OCI-LY1 (cell line): ENCODE results near the gene SLC22A2.

Experiments
- H2AFZ ChIP-seq: fragments of 200-600 bp; sonication (generic), shearing (Covaris generic); 2 replicates; pipeline ENCODE4 v1.6.0; 2014; ENCODE audit warnings: antibody characterized with exemption, mild to moderate bottlenecking, low read length
- H3F3A ChIP-seq: fragments of 200-600 bp; sonication (generic), shearing (Covaris generic); 2 replicates; pipeline ENCODE4 v1.6.0; 2014; ENCODE audit warnings: mild to moderate bottlenecking, antibody characterized with exemption, low read length, moderate library complexity; ENCODE audit not compliant: insufficient read depth
- H3K27ac ChIP-seq: fragments of 200-600 bp; sonication (generic); 2 replicates; pipeline ENCODE4 v1.5.1; 2014; ENCODE audit warnings: low read length, mixed run types, mild to moderate bottlenecking, low read depth; ENCODE audit not compliant: poor library complexity, severe bottlenecking
- H3K27me3 ChIP-seq: fragments of 200-600 bp; sonication (generic); 2 replicates; pipeline ENCODE4 v1.6.0; 2014; ENCODE audit warnings: antibody characterized with exemption, mild to moderate bottlenecking, low read length, moderate library complexity; ENCODE audit not compliant: insufficient read depth
- H3K36me3 ChIP-seq: fragments of 200-600 bp; sonication (generic); 2 replicates; pipeline ENCODE4 v1.6.1; 2014; ENCODE audit warnings: mild to moderate bottlenecking, antibody characterized with exemption, low read length, moderate library complexity, mixed read lengths; ENCODE audit not compliant: insufficient read depth
- H3K4me1 ChIP-seq: fragments of 200-600 bp; sonication (generic); 2 replicates; pipeline ENCODE4 v1.5.1; 2014; ENCODE audit warnings: mild to moderate bottlenecking, low read length, moderate library complexity; ENCODE audit not compliant: insufficient read depth, severe bottlenecking
- H3K4me2 ChIP-seq: fragments of 200-600 bp; sonication (generic), shearing (Covaris generic); 2 replicates; pipeline ENCODE4 v1.6.1; 2014; ENCODE audit warnings: low read length
- H3K4me3 ChIP-seq: fragments of 200-600 bp; sonication (generic); 2 replicates; pipeline ENCODE4 v1.5.1; 2014; ENCODE audit warnings: low read length, low read depth, mild to moderate bottlenecking, mixed read lengths; ENCODE audit not compliant: poor library complexity, severe bottlenecking
- H3K79me2 ChIP-seq: fragments of 200-600 bp; shearing (Covaris generic); 2 replicates; pipeline ENCODE4 v1.6.1; 2016; ENCODE audit warnings: mixed run types, low read length, mixed read lengths; ENCODE audit not compliant: insufficient read depth
- H3K9ac ChIP-seq: fragments of 200-600 bp; sonication (generic), shearing (Covaris generic); 2 replicates; pipeline ENCODE4 v1.6.1; 2014; ENCODE audit warnings: mild to moderate bottlenecking, low read length, mixed read lengths
- H3K9me2 ChIP-seq: fragments of 200-600 bp; sonication (generic), shearing (Covaris generic); 2 replicates; pipeline ENCODE4 v1.6.1; 2014; ENCODE audit warnings: low read depth, mild to moderate bottlenecking, low read length, mixed read lengths
- H3K9me3 ChIP-seq: fragments of 200-600 bp; shearing (Covaris generic); 2 replicates; pipeline ENCODE4 v1.6.1; 2014; ENCODE audit warnings: low read length, mixed read lengths
- H4K20me1 ChIP-seq: fragments of 200-600 bp; sonication (generic), shearing (Covaris generic); 2 replicates; pipeline ENCODE4 v1.6.0; 2016; ENCODE audit warnings: mild to moderate bottlenecking, low read length; ENCODE audit not compliant: insufficient read depth
- CTCF ChIP-seq: fragments of 200-600 bp; sonication (generic), shearing (Covaris generic); IDR thresholded peaks from 2 replicates; pipeline ENCODE4 v1.5.1; 2017; ENCODE audit warnings: mild to moderate bottlenecking, antibody characterized with exemption, low read length, moderate library complexity, mixed read lengths
- EZH2 ChIP-seq: fragments of 200-600 bp; sonication (generic), shearing (Covaris generic); IDR thresholded peaks from 2 replicates; pipeline ENCODE4 v1.8.0; 2017; ENCODE audit warnings: borderline replicate concordance, mixed run types, mild to moderate bottlenecking, antibody characterized with exemption, low read length, moderate library complexity, mixed read lengths

SLC22A2 gene

GRCh38 chr6:160256445-160256844 lies 2.2 kb downstream of the SLC22A2 start:
- no peak overlapping the region for H3K27ac ChIP-seq
- no peaks in the 10 kb centered on the region for H3K79me2 ChIP-seq
- H3K4me3 ChIP-seq: no peak overlapping the region
- no peaks in the 10 kb centered on the region for H3K36me3 ChIP-seq
- H2AFZ ChIP-seq: no peak overlapping the region
- no peak overlapping the region for H3K9ac ChIP-seq
- H3F3A ChIP-seq: no peaks in the 10 kb centered on the region
- no peaks in the 10 kb centered on the region for H3K9me3 ChIP-seq
- no peaks in the 10 kb centered on the region for H3K27me3 ChIP-seq
- no peaks in the 10 kb centered on the region for H3K4me1 ChIP-seq
- no peak for TF ChIP-seq CTCF
- TF ChIP-seq EZH2: no peak
- no peaks in the 10 kb centered on the region for H3K9me2 ChIP-seq
- H4K20me1 ChIP-seq: no peaks in the 10 kb centered on the region
- no peak overlapping the region for H3K4me2 ChIP-seq

- Histone ChIP-seq H3K9ac (no peak overlapping the region), H2AFZ (no peak overlapping the region), H3K27ac (no peak overlapping the region), H3K27me3 (no peaks in the 10 kb centered on the region), H3K4me1 (no peaks in the 10 kb centered on the region), H3K4me3 (no peak overlapping the region), H3K36me3 (no peaks in the 10 kb centered on the region), H4K20me1 (no peaks in the 10 kb centered on the region), H3K4me2 (no peak overlapping the region), H3K9me3 (no peaks in the 10 kb centered on the region), H3K9me2 (no peaks in the 10 kb centered on the region), H3K79me2 (no peaks in the 10 kb centered on the region), H3F3A (no peaks in the 10 kb centered on the region)
- TF ChIP-seq CTCF: no peak
- TF ChIP-seq EZH2: no peak
Measured at GRCh38 chr6:160254467-160255312, 3.9 kb downstream of the SLC22A2 start.

- H3K4me3 ChIP-seq: no peak overlapping the region
- no peak for TF ChIP-seq EZH2
- H3K4me2 ChIP-seq: no peak overlapping the region
- no peaks in the 10 kb centered on the region for H3K79me2 ChIP-seq
- no peaks in the 10 kb centered on the region for H3F3A ChIP-seq
- H4K20me1 ChIP-seq: no peaks in the 10 kb centered on the region
- H3K9me2 ChIP-seq: no peaks in the 10 kb centered on the region
- H3K9ac ChIP-seq: no peak overlapping the region
- H2AFZ ChIP-seq: no peak overlapping the region
- no peaks in the 10 kb centered on the region for H3K9me3 ChIP-seq
- no peak overlapping the region for H3K27ac ChIP-seq
- no peaks in the 10 kb centered on the region for H3K4me1 ChIP-seq
- no peaks in the 10 kb centered on the region for H3K27me3 ChIP-seq
- no peaks in the 10 kb centered on the region for H3K36me3 ChIP-seq
Measured at GRCh38 chr6:160253714-160254113, 4.9 kb downstream of the SLC22A2 start.

- H3K79me2 ChIP-seq: no peaks in the 10 kb centered on the region
- no peak overlapping the region for H3K4me2 ChIP-seq
- H3K4me1 ChIP-seq: no peaks in the 10 kb centered on the region
- no peak overlapping the region for H3K9ac ChIP-seq
- H3K4me3 ChIP-seq: no peak overlapping the region
- H3F3A ChIP-seq: no peaks in the 10 kb centered on the region
- H3K27ac ChIP-seq: no peak overlapping the region
- H3K27me3 ChIP-seq: no peaks in the 10 kb centered on the region
- no peaks in the 10 kb centered on the region for H3K9me2 ChIP-seq
- no peak for TF ChIP-seq EZH2
- TF ChIP-seq CTCF: no peak
- H4K20me1 ChIP-seq: no peaks in the 10 kb centered on the region
- no peak overlapping the region for H2AFZ ChIP-seq
- H3K36me3 ChIP-seq: no peaks in the 10 kb centered on the region
- H3K9me3 ChIP-seq: no peaks in the 10 kb centered on the region
Measured at GRCh38 chr6:160253292-160253691, 5.3 kb downstream of the SLC22A2 start.
